HepG2 (cell line): Measurements from ENCODE around the gene ZBTB37. TPM values are rescaled to one million over a fixed set of nuclear protein-coding genes. Genes with fewer than 3 reads are reported as not detected.

ENCODE experiments used
- ADNP ChIP-seq: sonication (generic); formaldehyde crosslinking; IDR thresholded peaks from 2 replicates; pipeline ENCODE4 v1.4.0; 2020; ENCODE audit warnings: missing genetic modification reagents
- BCL6 ChIP-seq: IDR thresholded peaks from 2 replicates; pipeline ENCODE4 v1.6.1; 2016; ENCODE audit warnings: missing genetic modification reagents, missing compliant biosample characterization
- CENPT ChIP-seq: sonication (generic); formaldehyde crosslinking; IDR thresholded peaks from 2 replicates; pipeline ENCODE4 v1.8.0; 2022; ENCODE audit warnings: low read depth, mild to moderate bottlenecking, moderate library complexity, missing genetic modification reagents
- HNRNPUL1 ChIP-seq: fragments of 200-400 bp; formaldehyde crosslinking; IDR thresholded peaks from 2 replicates; pipeline ENCODE4 v1.6.1; 2017; ENCODE audit warnings: low read depth, mild to moderate bottlenecking, low read length, moderate library complexity
- KMT2B ChIP-seq: IDR thresholded peaks from 2 replicates; pipeline ENCODE4 v1.6.1; 2016; ENCODE audit warnings: missing genetic modification reagents, missing compliant biosample characterization
- MED8 ChIP-seq: sonication (generic); formaldehyde crosslinking; IDR thresholded peaks from 2 replicates; pipeline ENCODE4 v1.8.1; 2023; ENCODE audit warnings: mild to moderate bottlenecking, missing genetic modification reagents; ENCODE audit not compliant: insufficient replicate concordance
- MTF1 ChIP-seq: sonication (generic); formaldehyde crosslinking; IDR thresholded peaks from 2 replicates; pipeline ENCODE4 v1.5.0; 2020; ENCODE audit warnings: missing genetic modification reagents
- NCOA2 ChIP-seq: sonication (generic); formaldehyde crosslinking; IDR thresholded peaks from 2 replicates; pipeline ENCODE4 v1.8.0; 2022; ENCODE audit warnings: inconsistent platforms
- STAT5B ChIP-seq: sonication (generic); formaldehyde crosslinking; IDR thresholded peaks from 2 replicates; pipeline ENCODE4 v1.4.0; 2020; ENCODE audit warnings: missing genetic modification reagents
- TBX3 ChIP-seq: fragments of 450-650 bp; IDR thresholded peaks from 2 replicates; pipeline ENCODE4 v1.6.1; 2017; ENCODE audit warnings: antibody characterized with exemption, mild to moderate bottlenecking, inconsistent platforms, borderline replicate concordance
- ZEB1 ChIP-seq: IDR thresholded peaks from 2 replicates; pipeline ENCODE4 v1.6.1; 2012; ENCODE audit warnings: mild to moderate bottlenecking, low read depth, inconsistent platforms; ENCODE audit not compliant: insufficient replicate concordance
- ZNF205 ChIP-seq: IDR thresholded peaks from 2 replicates; pipeline ENCODE4 v1.6.1; 2018; ENCODE audit warnings: missing biosample characterization, missing genetic modification reagents
- polyA plus RNA-seq, 8 experiments: library from polyadenylated mRNA; depleted of rRNA in 3 of 8; stranded (reverse) in 7 of 8; unstranded in 1 of 8; fragments of >200 nt; fragmentation: Illumina TruSeq in 4 of 8; extraction: Trizol in 4 of 8; gene quantifications; 2 replicates each; pipeline versions ENCODE4 v1.2.1 to v1.2.3, GENCODE V29; 2011 to 2016; ENCODE audit warnings: low read depth in 4 of 8, missing spikeins in 1 of 8, mixed read lengths in 1 of 8; ENCODE audit not compliant: insufficient read depth in 1 of 8
- total RNA-seq, 5 experiments: library from RNA; depleted of rRNA; stranded (reverse); fragments of >200 nt; fragmentation: Illumina TruSeq; extraction: Trizol; gene quantifications; 2 replicates each; pipeline ENCODE4 v1.2.3, GENCODE V29; 2016; ENCODE audit warnings: low read depth in 1 of 5
- TF ChIP-seq, protein P1 (sequence below): sonication (generic); formaldehyde crosslinking; IDR thresholded peaks from 2 replicates; pipeline ENCODE4 v1.4.0; 2020; ENCODE audit warnings: mild to moderate bottlenecking, low read depth, missing genetic modification reagents
- TF ChIP-seq, protein P2 (sequence below): sonication (generic); formaldehyde crosslinking; IDR thresholded peaks from 2 replicates; pipeline ENCODE4 v1.9.0; 2021; ENCODE audit warnings: missing genetic modification reagents, mild to moderate bottlenecking, borderline replicate concordance
- TF ChIP-seq, protein P3 (sequence below): sonication (generic); formaldehyde crosslinking; IDR thresholded peaks from 2 replicates; pipeline ENCODE4 v1.8.0; 2022; ENCODE audit warnings: missing genetic modification reagents, low read depth, mild to moderate bottlenecking, borderline replicate concordance
- TF ChIP-seq, protein P4 (sequence below): sonication (generic); formaldehyde crosslinking; IDR thresholded peaks from 2 replicates; pipeline ENCODE4 v1.5.1; 2020; ENCODE audit warnings: mild to moderate bottlenecking, missing genetic modification reagents
- TF ChIP-seq, protein P5 (sequence below): sonication (generic); formaldehyde crosslinking; IDR thresholded peaks from 2 replicates; pipeline ENCODE4 v1.8.1; 2023; ENCODE audit warnings: mild to moderate bottlenecking, missing genetic modification reagents
- TF ChIP-seq, protein P6 (sequence below): IDR thresholded peaks from 2 replicates; pipeline ENCODE4 v1.6.1; 2016; ENCODE audit warnings: missing genetic modification reagents, missing compliant biosample characterization
- TF ChIP-seq, protein P7 (sequence below): IDR thresholded peaks from 2 replicates; pipeline ENCODE4 v1.6.1; 2016

Gene ZBTB37
- total and polyA plus RNA-seq, 2 of the 13 experiments (the other 11 are each of a cell fraction or from before 2014, with no cell fraction given) = 2.6 to 7.7 TPM

DNA sequence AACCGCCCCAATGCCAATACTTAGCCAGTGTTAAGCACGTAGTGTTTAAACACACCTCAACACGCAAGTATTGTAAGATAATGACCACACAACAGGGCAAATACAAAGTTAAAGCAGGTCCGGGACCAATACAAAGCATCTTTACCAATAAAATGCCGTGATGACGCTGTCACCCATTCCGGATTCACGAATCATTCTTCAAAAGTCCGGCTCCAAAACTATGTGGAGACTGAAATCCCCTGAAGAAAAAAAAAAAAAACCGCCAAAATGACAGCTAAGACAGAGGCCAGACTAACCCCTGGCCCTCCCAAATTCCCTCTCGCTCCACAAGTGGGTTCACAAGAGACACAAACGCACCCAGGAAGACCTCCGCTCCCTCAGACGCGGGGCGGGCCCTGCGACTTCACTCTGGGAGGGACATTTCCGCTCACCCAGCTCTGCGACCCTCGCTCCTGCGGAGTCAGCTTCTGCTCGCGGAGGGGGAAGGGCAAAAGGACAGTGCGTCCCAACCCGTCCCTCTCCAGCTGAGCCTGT, 44.3 kb upstream of the ZBTB37 start (continued):
- peak; percentile 9; the same call in 1 of the 2 replicates for TF ChIP-seq BCL6 (CRISPR knock-in tag)
- TF ChIP-seq, protein P1, sequence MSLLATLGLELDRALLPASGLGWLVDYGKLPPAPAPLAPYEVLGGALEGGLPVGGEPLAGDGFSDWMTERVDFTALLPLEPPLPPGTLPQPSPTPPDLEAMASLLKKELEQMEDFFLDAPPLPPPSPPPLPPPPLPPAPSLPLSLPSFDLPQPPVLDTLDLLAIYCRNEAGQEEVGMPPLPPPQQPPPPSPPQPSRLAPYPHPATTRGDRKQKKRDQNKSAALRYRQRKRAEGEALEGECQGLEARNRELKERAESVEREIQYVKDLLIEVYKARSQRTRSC = 0 out of 2 replicates have a peak, but pooled peaks have one; percentile 43
- no peak for TF ChIP-seq MED8 (CRISPR knock-in tag)
- TF ChIP-seq, protein P2, sequence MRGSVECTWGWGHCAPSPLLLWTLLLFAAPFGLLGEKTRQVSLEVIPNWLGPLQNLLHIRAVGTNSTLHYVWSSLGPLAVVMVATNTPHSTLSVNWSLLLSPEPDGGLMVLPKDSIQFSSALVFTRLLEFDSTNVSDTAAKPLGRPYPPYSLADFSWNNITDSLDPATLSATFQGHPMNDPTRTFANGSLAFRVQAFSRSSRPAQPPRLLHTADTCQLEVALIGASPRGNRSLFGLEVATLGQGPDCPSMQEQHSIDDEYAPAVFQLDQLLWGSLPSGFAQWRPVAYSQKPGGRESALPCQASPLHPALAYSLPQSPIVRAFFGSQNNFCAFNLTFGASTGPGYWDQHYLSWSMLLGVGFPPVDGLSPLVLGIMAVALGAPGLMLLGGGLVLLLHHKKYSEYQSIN (CRISPR knock-in tag) = no peak
- TF ChIP-seq ADNP (CRISPR knock-in tag) = no peak
- TF ChIP-seq NCOA2 = no peak
- TF ChIP-seq, protein P3, sequence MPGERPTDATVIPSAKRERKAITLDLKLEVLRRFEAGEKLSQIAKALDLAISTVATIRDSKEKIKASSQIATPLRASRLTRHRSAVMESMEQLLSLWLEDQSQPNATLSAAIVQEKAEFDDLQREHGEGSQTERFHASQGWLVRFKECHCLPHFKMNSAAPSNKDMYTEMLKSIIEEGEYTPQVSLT (CRISPR knock-in tag) = 0 out of 2 replicates have a peak, but pooled peaks have one; percentile 24
- no peak for TF ChIP-seq CENPT (CRISPR knock-in tag)
- no peak for TF ChIP-seq STAT5B
- TF ChIP-seq, protein P4, sequence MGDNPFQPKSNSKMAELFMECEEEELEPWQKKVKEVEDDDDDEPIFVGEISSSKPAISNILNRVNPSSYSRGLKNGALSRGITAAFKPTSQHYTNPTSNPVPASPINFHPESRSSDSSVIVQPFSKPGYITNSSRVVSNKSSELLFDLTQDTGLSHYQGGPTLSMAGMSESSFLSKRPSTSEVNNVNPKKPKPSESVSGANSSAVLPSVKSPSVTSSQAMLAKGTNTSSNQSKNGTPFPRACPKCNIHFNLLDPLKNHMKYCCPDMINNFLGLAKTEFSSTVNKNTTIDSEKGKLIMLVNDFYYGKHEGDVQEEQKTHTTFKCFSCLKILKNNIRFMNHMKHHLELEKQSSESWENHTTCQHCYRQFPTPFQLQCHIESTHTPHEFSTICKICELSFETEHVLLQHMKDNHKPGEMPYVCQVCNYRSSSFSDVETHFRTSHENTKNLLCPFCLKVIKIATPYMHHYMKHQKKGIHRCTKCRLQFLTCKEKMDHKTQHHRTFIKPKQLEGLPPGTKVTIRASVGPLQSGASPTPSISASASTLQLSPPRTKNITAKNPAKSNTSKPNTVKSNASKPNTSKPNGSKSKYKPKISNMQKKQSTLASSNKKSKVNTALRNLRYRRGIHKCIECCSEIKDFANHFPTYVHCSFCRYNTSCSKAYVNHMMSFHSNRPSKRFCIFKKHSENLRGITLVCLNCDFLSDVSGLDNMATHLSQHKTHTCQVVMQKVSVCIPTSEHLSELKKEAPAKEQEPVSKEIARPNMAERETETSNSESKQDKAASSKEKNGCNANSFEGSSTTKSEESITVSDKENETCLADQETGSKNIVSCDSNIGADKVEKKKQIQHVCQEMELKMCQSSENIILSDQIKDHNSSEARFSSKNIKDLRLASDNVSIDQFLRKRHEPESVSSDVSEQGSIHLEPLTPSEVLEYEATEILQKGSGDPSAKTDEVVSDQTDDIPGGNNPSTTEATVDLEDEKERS (CRISPR knock-in tag) = no peak
- TF ChIP-seq, protein P5, sequence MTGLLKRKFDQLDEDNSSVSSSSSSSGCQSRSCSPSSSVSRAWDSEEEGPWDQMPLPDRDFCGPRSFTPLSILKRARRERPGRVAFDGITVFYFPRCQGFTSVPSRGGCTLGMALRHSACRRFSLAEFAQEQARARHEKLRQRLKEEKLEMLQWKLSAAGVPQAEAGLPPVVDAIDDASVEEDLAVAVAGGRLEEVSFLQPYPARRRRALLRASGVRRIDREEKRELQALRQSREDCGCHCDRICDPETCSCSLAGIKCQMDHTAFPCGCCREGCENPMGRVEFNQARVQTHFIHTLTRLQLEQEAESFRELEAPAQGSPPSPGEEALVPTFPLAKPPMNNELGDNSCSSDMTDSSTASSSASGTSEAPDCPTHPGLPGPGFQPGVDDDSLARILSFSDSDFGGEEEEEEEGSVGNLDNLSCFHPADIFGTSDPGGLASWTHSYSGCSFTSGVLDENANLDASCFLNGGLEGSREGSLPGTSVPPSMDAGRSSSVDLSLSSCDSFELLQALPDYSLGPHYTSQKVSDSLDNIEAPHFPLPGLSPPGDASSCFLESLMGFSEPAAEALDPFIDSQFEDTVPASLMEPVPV (CRISPR knock-in tag) = no peak
- TF ChIP-seq HNRNPUL1 = no peak
- TF ChIP-seq ZNF205 (CRISPR knock-in tag) = no peak
- TF ChIP-seq MTF1 = no peak
- TF ChIP-seq KMT2B (CRISPR knock-in tag) = no peak
- TF ChIP-seq TBX3 = no peak
- TF ChIP-seq, protein P6, sequence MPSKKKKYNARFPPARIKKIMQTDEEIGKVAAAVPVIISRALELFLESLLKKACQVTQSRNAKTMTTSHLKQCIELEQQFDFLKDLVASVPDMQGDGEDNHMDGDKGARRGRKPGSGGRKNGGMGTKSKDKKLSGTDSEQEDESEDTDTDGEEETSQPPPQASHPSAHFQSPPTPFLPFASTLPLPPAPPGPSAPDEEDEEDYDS (CRISPR knock-in tag) = no peak
- TF ChIP-seq ZEB1 = no peak
- TF ChIP-seq, protein P7, sequence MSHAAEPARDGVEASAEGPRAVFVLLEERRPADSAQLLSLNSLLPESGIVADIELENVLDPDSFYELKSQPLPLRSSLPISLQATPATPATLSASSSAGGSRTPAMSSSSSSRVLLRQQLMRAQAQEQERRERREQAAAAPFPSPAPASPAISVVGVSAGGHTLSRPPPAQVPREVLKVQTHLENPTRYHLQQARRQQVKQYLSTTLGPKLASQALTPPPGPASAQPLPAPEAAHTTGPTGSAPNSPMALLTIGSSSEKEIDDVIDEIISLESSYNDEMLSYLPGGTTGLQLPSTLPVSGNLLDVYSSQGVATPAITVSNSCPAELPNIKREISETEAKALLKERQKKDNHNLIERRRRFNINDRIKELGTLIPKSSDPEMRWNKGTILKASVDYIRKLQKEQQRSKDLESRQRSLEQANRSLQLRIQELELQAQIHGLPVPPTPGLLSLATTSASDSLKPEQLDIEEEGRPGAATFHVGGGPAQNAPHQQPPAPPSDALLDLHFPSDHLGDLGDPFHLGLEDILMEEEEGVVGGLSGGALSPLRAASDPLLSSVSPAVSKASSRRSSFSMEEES (CRISPR knock-in tag) = 0 out of 2 replicates have a peak, but pooled peaks have one; percentile 3
